Fibroblast of lung (primary cell): ENCODE measurements around the gene CDC42SE1. TPM values are rescaled to one million over a fixed set of nuclear protein-coding genes. Genes with fewer than 3 reads are reported as not detected.

ENCODE experiments used
- DNase-seq, 2 donors: peaks; one replicate each; pipeline versions ENCODE4 v3.0.0 to v3.0.0-alpha.2; 2010; ENCODE audit warnings: low read depth in 2 of 2
- H2AFZ ChIP-seq: 2 replicates; pipeline ENCODE4 v1.5.1; 2012; ENCODE audit warnings: low read length, control low read depth, inconsistent platforms
- H3K27ac ChIP-seq: 2 replicates; pipeline ENCODE4 v1.5.1; 2011; ENCODE audit warnings: low read length, control low read depth; ENCODE audit not compliant: insufficient read depth
- H3K27me3 ChIP-seq: 2 replicates; pipeline ENCODE4 v1.5.1; 2011; ENCODE audit warnings: mild to moderate bottlenecking, low read length; ENCODE audit not compliant: control insufficient read depth, insufficient read depth
- H3K36me3 ChIP-seq: 2 replicates; pipeline ENCODE4 v1.5.1; 2011; ENCODE audit warnings: low read length; ENCODE audit not compliant: control insufficient read depth, insufficient read depth
- H3K4me1 ChIP-seq: 2 replicates; pipeline ENCODE4 v1.5.1; 2011; ENCODE audit warnings: low read length; ENCODE audit not compliant: control insufficient read depth, insufficient read depth; ENCODE audit errors: extremely low read depth
- H3K4me2 ChIP-seq: 2 replicates; pipeline ENCODE4 v1.5.1; 2011; ENCODE audit warnings: low read length, control low read depth; ENCODE audit not compliant: insufficient read depth; ENCODE audit errors: extremely low read depth
- H3K4me3 ChIP-seq, 4 experiments: fragments of 200-600 bp in 1 of 4; sonication (generic) in 1 of 4; replicated peaks in 1 of 4; 2 replicates each; pipeline ENCODE4 v1.5.1; 2011 to 2016; ENCODE audit warnings: low read length in 4 of 4, low read depth in 3 of 4, mild to moderate bottlenecking in 3 of 4, control low read depth in 2 of 4, inconsistent platforms in 1 of 4, mixed read lengths in 1 of 4; ENCODE audit not compliant: insufficient read depth in 1 of 4; ENCODE audit errors: control extremely low read depth in 1 of 4
- H3K79me2 ChIP-seq: 2 replicates; pipeline ENCODE4 v1.5.1; 2012; ENCODE audit warnings: mild to moderate bottlenecking, low read length, inconsistent platforms; ENCODE audit not compliant: control insufficient read depth, insufficient read depth
- H3K9ac ChIP-seq: 2 replicates; pipeline ENCODE4 v1.5.1; 2011; ENCODE audit warnings: mild to moderate bottlenecking, low read length, control low read depth; ENCODE audit not compliant: insufficient read depth
- H3K9me3 ChIP-seq: 2 replicates; pipeline ENCODE4 v1.5.1; 2012; ENCODE audit warnings: low read depth, low read length; ENCODE audit not compliant: control insufficient read depth, insufficient read depth
- H4K20me1 ChIP-seq: 2 replicates; pipeline ENCODE4 v1.5.1; 2011; ENCODE audit warnings: low read length; ENCODE audit not compliant: control insufficient read depth, insufficient read depth; ENCODE audit errors: extremely low read depth
- EZH2 ChIP-seq: IDR thresholded peaks from 2 replicates; pipeline ENCODE4 v1.5.1; 2012; ENCODE audit warnings: low read length, control low read depth, mild to moderate bottlenecking; ENCODE audit errors: missing control alignments
- polyA plus RNA-seq, 2 donors: library from polyadenylated mRNA; depleted of rRNA in 1 of 2; stranded (reverse) in 1 of 2; unstranded in 1 of 2; fragments of >200 nt; gene quantifications; 2 replicates each; pipeline ENCODE4 v1.2.1, GENCODE V29; 2011 to 2012; ENCODE audit warnings: missing spikeins in 1 of 2
- total RNA-seq: library from RNA; depleted of rRNA; stranded (reverse); fragments of >200 nt; gene quantifications from 2 replicates; pipeline ENCODE4 v1.2.1, GENCODE V29; 2014
- TF ChIP-seq, protein P1 (sequence below), 2 donors: IDR thresholded peaks in 1 of 2; conservative IDR thresholded peaks in 1 of 2; 1 replicate in 1 of 2; 2 replicates in 1 of 2; pipeline ENCODE4 v1.5.1; 2011 to 2012; ENCODE audit warnings: low read length in 2 of 2, control low read depth in 1 of 2, inconsistent platforms in 1 of 2, low read depth in 1 of 2, mild to moderate bottlenecking in 1 of 2

CDC42SE1 gene
- total and polyA plus RNA-seq, 2 donors (not counting 1 experiment from before 2014, with no cell fraction given), result 36.5 to 49.9 TPM

DNA sequence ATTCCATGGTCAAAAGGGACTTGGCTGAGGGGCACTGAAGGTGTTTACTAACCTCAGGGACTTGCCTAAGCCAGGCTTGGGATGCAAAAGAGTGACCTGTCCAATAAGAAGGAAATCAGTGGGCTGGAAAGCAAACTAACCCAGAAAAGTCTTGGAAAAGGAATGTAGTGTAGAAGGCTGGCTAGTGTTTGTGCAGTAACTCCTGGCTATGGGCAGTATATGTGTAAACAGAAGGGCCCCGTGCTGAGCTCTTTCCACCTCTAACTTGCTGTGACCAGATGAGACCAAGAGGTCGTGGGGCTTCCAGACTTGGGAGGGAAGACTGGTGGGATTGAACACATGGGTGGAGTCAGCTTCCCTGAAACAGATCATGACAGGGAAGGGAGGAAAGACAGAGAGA lies 56.8 kb downstream of the CDC42SE1 start:
- Histone ChIP-seq H4K20me1 (no peaks in the 10 kb centered on the region), H3K9ac (no peak overlapping the region), H3K27me3 (no peaks in the 10 kb centered on the region), H3K4me1 (peaks cover 10% of the 10 kb centered on the region), H2AFZ (no peak overlapping the region), H3K36me3 (peaks cover 3% of the 10 kb centered on the region), H3K79me2 (peaks cover 3% of the 10 kb centered on the region), H3K27ac (no peak overlapping the region), H3K4me3 (no peak overlapping the region), H3K4me2 (no peak overlapping the region), H3K9me3 (no peaks in the 10 kb centered on the region)
- DNase-seq, result no peak
- no peak for TF ChIP-seq EZH2

DNA sequence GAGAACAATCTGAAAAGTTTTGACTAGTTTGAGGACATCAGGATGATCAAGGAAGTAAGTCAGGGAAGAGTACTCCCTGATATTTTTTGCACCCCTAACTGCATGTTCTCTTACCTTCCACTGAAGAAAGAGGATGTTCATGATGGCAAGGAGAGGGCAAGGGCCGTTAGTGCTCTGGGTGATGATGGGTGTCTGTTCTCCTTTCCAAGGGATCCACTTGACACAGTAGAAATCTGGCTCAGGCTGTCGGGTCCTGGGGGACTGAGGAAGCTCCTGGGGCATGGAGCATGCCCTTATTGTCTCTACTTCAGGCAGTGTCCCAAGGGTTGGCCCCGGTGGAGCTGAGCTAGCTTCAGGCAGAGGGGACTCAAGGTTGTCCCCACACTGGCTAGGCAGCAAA lies 57.4 kb downstream of the CDC42SE1 start:
- no peak overlapping the region for H3K27ac ChIP-seq
- no peak overlapping the region for H3K4me2 ChIP-seq
- peaks cover 5% of the 10 kb centered on the region for H3K4me1 ChIP-seq
- peaks cover 3% of the 10 kb centered on the region for H3K79me2 ChIP-seq
- TF ChIP-seq EZH2, result no peak
- TF ChIP-seq, protein P1, sequence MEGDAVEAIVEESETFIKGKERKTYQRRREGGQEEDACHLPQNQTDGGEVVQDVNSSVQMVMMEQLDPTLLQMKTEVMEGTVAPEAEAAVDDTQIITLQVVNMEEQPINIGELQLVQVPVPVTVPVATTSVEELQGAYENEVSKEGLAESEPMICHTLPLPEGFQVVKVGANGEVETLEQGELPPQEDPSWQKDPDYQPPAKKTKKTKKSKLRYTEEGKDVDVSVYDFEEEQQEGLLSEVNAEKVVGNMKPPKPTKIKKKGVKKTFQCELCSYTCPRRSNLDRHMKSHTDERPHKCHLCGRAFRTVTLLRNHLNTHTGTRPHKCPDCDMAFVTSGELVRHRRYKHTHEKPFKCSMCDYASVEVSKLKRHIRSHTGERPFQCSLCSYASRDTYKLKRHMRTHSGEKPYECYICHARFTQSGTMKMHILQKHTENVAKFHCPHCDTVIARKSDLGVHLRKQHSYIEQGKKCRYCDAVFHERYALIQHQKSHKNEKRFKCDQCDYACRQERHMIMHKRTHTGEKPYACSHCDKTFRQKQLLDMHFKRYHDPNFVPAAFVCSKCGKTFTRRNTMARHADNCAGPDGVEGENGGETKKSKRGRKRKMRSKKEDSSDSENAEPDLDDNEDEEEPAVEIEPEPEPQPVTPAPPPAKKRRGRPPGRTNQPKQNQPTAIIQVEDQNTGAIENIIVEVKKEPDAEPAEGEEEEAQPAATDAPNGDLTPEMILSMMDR (conservative IDR thresholded peaks at IDR 0.05 in 1 of 2, IDR thresholded peaks at IDR 0.05 in 1 of 2; ENCODE audit: low read depth in 1 of 2, low read length in 2 of 2), result no peak
- no peaks in the 10 kb centered on the region for H4K20me1 ChIP-seq
- H3K36me3 ChIP-seq, result peaks cover 3% of the 10 kb centered on the region
- no peak overlapping the region for H3K9ac ChIP-seq
- H2AFZ ChIP-seq, result no peak overlapping the region
- DNase-seq, result no peak
- no peaks in the 10 kb centered on the region for H3K9me3 ChIP-seq
- H3K4me3 ChIP-seq, result no peak overlapping the region
- no peaks in the 10 kb centered on the region for H3K27me3 ChIP-seq

GRCh38 chr1:151001602-151002001 lies 57.8 kb downstream of the CDC42SE1 start:
- peaks cover 5% of the 10 kb centered on the region for H3K36me3 ChIP-seq
- H3K27ac ChIP-seq, result no peak overlapping the region
- H4K20me1 ChIP-seq, result no peaks in the 10 kb centered on the region
- H3K4me2 ChIP-seq, result no peak overlapping the region
- no peak for DNase-seq
- no peak overlapping the region for H3K9ac ChIP-seq
- H3K9me3 ChIP-seq, result no peaks in the 10 kb centered on the region
- H3K4me3 ChIP-seq, result no peak overlapping the region
- no peak for TF ChIP-seq EZH2
- TF ChIP-seq, protein P1 (conservative IDR thresholded peaks at IDR 0.05 in 1 of 2, IDR thresholded peaks at IDR 0.05 in 1 of 2; ENCODE audit: low read depth in 1 of 2, low read length in 2 of 2), result no peak
- no peaks in the 10 kb centered on the region for H3K27me3 ChIP-seq
- no peak overlapping the region for H2AFZ ChIP-seq
- H3K4me1 ChIP-seq, result peaks cover 2% of the 10 kb centered on the region
- peaks cover 3% of the 10 kb centered on the region for H3K79me2 ChIP-seq

Other genes with a start within 250 kb of the CDC42SE1 start
- gene ARNT, start 183.0 kb downstream of the CDC42SE1 start, total RNA-seq, result 32.4 and 37.3 TPM in 2 replicates
- gene ARNT, start 183.0 kb downstream of the CDC42SE1 start, polyA plus RNA-seq, result 37.1 and 44.9 TPM in 2 replicates
- not detected in 2 replicates for gene CTXND2, start 172.5 kb downstream of the CDC42SE1 start, total RNA-seq
- gene CTXND2, start 172.5 kb downstream of the CDC42SE1 start, polyA plus RNA-seq, result not detected in 2 replicates
- 26.7 and 30.7 TPM in 2 replicates for gene SETDB1, start 133.3 kb downstream of the CDC42SE1 start, total RNA-seq
- 25.3 and 27.0 TPM in 2 replicates for gene SETDB1, start 133.3 kb downstream of the CDC42SE1 start, polyA plus RNA-seq
- 138 and 190 TPM in 2 replicates for gene CERS2, start 84.8 kb downstream of the CDC42SE1 start, total RNA-seq
- gene CERS2, start 84.8 kb downstream of the CDC42SE1 start, polyA plus RNA-seq, result 201 and 254 TPM in 2 replicates
- under 0.01 and 0.33 TPM in 2 replicates for gene ANXA9, start 77.3 kb downstream of the CDC42SE1 start, total RNA-seq
- gene ANXA9, start 77.3 kb downstream of the CDC42SE1 start, polyA plus RNA-seq, result 0.03 and 0.07 TPM in 2 replicates
- 9.2 and 17.3 TPM in 2 replicates for gene MINDY1, start 52.7 kb downstream of the CDC42SE1 start, total RNA-seq
- gene MINDY1, start 52.7 kb downstream of the CDC42SE1 start, polyA plus RNA-seq, result 10.1 and 11.7 TPM in 2 replicates
- gene PRUNE1, start 51.2 kb downstream of the CDC42SE1 start, total RNA-seq, result 6.3 and 7.2 TPM in 2 replicates
- 11.8 and 16.6 TPM in 2 replicates for gene PRUNE1, start 51.2 kb downstream of the CDC42SE1 start, polyA plus RNA-seq
- gene BNIPL, start 23.0 kb downstream of the CDC42SE1 start, total RNA-seq, result under 0.01 and 0.33 TPM in 2 replicates
- gene BNIPL, start 23.0 kb downstream of the CDC42SE1 start, polyA plus RNA-seq, result 0.07 and 0.10 TPM in 2 replicates
- 2.8 and 3.5 TPM in 2 replicates for gene C1orf56, start 11.9 kb downstream of the CDC42SE1 start, total RNA-seq
- gene C1orf56, start 11.9 kb downstream of the CDC42SE1 start, polyA plus RNA-seq, result 1.4 and 1.5 TPM in 2 replicates
- gene MLLT11, start 775 bp upstream of the CDC42SE1 start, total RNA-seq, result 0.77 and 2.8 TPM in 2 replicates
- 7.2 and 10.4 TPM in 2 replicates for gene MLLT11, start 775 bp upstream of the CDC42SE1 start, polyA plus RNA-seq
- 12.8 and 13.9 TPM in 2 replicates for gene GABPB2, start 11.1 kb upstream of the CDC42SE1 start, total RNA-seq
- gene GABPB2, start 11.1 kb upstream of the CDC42SE1 start, polyA plus RNA-seq, result 13.0 and 14.9 TPM in 2 replicates
- 0.51 and 0.99 TPM in 2 replicates for gene SEMA6C, start 87.0 kb upstream of the CDC42SE1 start, total RNA-seq
- 0.76 and 0.94 TPM in 2 replicates for gene SEMA6C, start 87.0 kb upstream of the CDC42SE1 start, polyA plus RNA-seq
- gene TNFAIP8L2, start 97.0 kb upstream of the CDC42SE1 start, total RNA-seq, result not detected in 2 replicates
- not detected in 2 replicates for gene TNFAIP8L2, start 97.0 kb upstream of the CDC42SE1 start, polyA plus RNA-seq
- gene LYSMD1, start 106.3 kb upstream of the CDC42SE1 start, total RNA-seq, result 8.2 and 9.7 TPM in 2 replicates
- gene LYSMD1, start 106.3 kb upstream of the CDC42SE1 start, polyA plus RNA-seq, result 3.6 and 4.6 TPM in 2 replicates
- gene SCNM1, start 106.5 kb upstream of the CDC42SE1 start, total RNA-seq, result 26.5 and 29.2 TPM in 2 replicates
- gene SCNM1, start 106.5 kb upstream of the CDC42SE1 start, polyA plus RNA-seq, result 29.7 and 32.7 TPM in 2 replicates
- gene TMOD4, start 116.4 kb upstream of the CDC42SE1 start, total RNA-seq, result not detected in 2 replicates
- gene TMOD4, start 116.4 kb upstream of the CDC42SE1 start, polyA plus RNA-seq, result 0.41 and 0.53 TPM in 2 replicates
- 42.9 and 47.5 TPM in 2 replicates for gene VPS72, start 130.6 kb upstream of the CDC42SE1 start, total RNA-seq
- gene VPS72, start 130.6 kb upstream of the CDC42SE1 start, polyA plus RNA-seq, result 43.8 and 57.8 TPM in 2 replicates
- gene PIP5K1A, start 138.9 kb upstream of the CDC42SE1 start, total RNA-seq, result 61.4 and 80.9 TPM in 2 replicates
- gene PIP5K1A, start 138.9 kb upstream of the CDC42SE1 start, polyA plus RNA-seq, result 108 and 118 TPM in 2 replicates
- 193 and 240 TPM in 2 replicates for gene PSMD4, start 195.1 kb upstream of the CDC42SE1 start, total RNA-seq
- 210 and 282 TPM in 2 replicates for gene PSMD4, start 195.1 kb upstream of the CDC42SE1 start, polyA plus RNA-seq
- 8.2 and 11.7 TPM in 2 replicates for gene ZNF687, start 222.7 kb upstream of the CDC42SE1 start, total RNA-seq
- gene ZNF687, start 222.7 kb upstream of the CDC42SE1 start, polyA plus RNA-seq, result 7.2 and 7.6 TPM in 2 replicates